Breast epithelium (tissue), 4 donors: ENCODE measurements around the gene PIK3IP1. TPM values are rescaled to one million over a fixed set of nuclear protein-coding genes. Genes with fewer than 3 reads are reported as not detected.

Experiments
- DNase-seq, 2 donors: peaks; one replicate each; pipeline ENCODE4 v3.0.0-alpha.2; 2019; ENCODE audit warnings: low spot score in 2 of 2
- H3K27ac ChIP-seq, 2 donors: fragments of 200-600 bp; sonication (generic) in 1 of 2; one replicate each; pipeline ENCODE4 v1.5.1; 2016 to 2019; ENCODE audit warnings: mild to moderate bottlenecking in 1 of 2
- H3K27me3 ChIP-seq, 2 donors: fragments of 200-600 bp; sonication (generic) in 1 of 2; one replicate each; pipeline versions ENCODE4 v1.5.1 to v1.6.0; 2017 to 2019; ENCODE audit warnings: control low read depth in 1 of 2, mild to moderate bottlenecking in 1 of 2
- H3K36me3 ChIP-seq: fragments of 200-600 bp; one replicate; pipeline ENCODE4 v1.5.1; 2019
- H3K4me1 ChIP-seq, 2 donors: fragments of 200-600 bp; sonication (generic); one replicate each; pipeline ENCODE4 v1.5.1; 2016 to 2019; ENCODE audit warnings: control low read depth in 1 of 2
- H3K4me3 ChIP-seq, 3 donors: fragments of 200-600 bp; sonication (generic); 1 replicate in 2 of 3; 2 replicates in 1 of 3; pipeline ENCODE4 v1.5.1; 2016 to 2019; ENCODE audit warnings: mild to moderate bottlenecking in 3 of 3, moderate library complexity in 2 of 3
- H3K9me3 ChIP-seq, 2 donors: fragments of 200-600 bp; sonication (generic) in 1 of 2; one replicate each; pipeline ENCODE4 v1.5.1; 2016 to 2019; ENCODE audit warnings: control low read depth in 1 of 2
- POLR2A ChIP-seq: fragments of 450-650 bp; IDR thresholded peaks from one replicate; pipeline ENCODE4 v1.6.1; 2016; ENCODE audit warnings: antibody characterized with exemption, mild to moderate bottlenecking, moderate library complexity
- POLR2AphosphoS5 ChIP-seq, 3 donors: sonication (generic); formaldehyde crosslinking; IDR thresholded peaks; one replicate each; pipeline ENCODE4 v1.6.1; 2017; ENCODE audit warnings: antibody characterized with exemption in 3 of 3
- intact Hi-C: fragments of 100-400 bp; cut with DNase I; formaldehyde crosslinking; loops from one replicate; pipeline ENCODE4 v1.15.1; 2023; ENCODE audit warnings: low total_unique reads
- total RNA-seq, 3 donors: library from RNA; depleted of rRNA; stranded (reverse); fragments of >200 nt; gene quantifications; one replicate each; pipeline ENCODE4 v1.1.0, GENCODE V29; 2016
- TF ChIP-seq, protein P1 (sequence below), 3 donors: fragments of 450-650 bp; IDR thresholded peaks; one replicate each; pipeline ENCODE4 v1.5.1; 2016 to 2017; ENCODE audit warnings: antibody characterized with exemption in 3 of 3, mild to moderate bottlenecking in 3 of 3, moderate library complexity in 3 of 3

PIK3IP1 gene
- total RNA-seq, 3 donors from 2014 or later: 43.3 to 109 (median 72.5) TPM

DNA sequence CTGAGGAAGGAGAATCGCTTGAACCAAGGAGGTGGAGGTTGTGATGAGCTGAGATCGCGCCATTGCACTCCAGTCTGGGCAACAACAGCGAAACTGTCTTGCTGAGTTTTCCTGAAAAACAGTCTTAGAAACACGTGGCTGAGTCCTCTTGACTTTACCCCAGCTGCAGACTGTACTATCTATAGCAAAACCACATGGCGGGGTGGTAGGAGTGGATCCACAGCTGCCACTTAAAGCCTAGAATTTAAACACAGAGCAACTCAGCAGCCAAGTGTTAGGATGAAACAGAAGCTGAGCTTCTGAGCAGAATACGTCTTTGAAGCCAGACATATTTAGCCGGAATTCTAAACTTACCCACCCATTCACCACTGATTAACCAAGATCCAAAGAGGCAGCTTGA lies 39.7 kb upstream of the PIK3IP1 start:
- Histone ChIP-seq H3K4me1 (no peaks in the 10 kb centered on the region), H3K27ac (no peak overlapping the region), H3K4me3 (no peak overlapping the region), H3K9me3 (no peaks in the 10 kb centered on the region), H3K36me3 (no peaks in the 10 kb centered on the region), H3K27me3 (no peaks in the 10 kb centered on the region)
- intact Hi-C loops: no loop called here
- DNase-seq: no peak
- TF ChIP-seq POLR2AphosphoS5 (IDR thresholded peaks at IDR 0.05) (no peak), POLR2A (no peak)
- TF ChIP-seq, protein P1, sequence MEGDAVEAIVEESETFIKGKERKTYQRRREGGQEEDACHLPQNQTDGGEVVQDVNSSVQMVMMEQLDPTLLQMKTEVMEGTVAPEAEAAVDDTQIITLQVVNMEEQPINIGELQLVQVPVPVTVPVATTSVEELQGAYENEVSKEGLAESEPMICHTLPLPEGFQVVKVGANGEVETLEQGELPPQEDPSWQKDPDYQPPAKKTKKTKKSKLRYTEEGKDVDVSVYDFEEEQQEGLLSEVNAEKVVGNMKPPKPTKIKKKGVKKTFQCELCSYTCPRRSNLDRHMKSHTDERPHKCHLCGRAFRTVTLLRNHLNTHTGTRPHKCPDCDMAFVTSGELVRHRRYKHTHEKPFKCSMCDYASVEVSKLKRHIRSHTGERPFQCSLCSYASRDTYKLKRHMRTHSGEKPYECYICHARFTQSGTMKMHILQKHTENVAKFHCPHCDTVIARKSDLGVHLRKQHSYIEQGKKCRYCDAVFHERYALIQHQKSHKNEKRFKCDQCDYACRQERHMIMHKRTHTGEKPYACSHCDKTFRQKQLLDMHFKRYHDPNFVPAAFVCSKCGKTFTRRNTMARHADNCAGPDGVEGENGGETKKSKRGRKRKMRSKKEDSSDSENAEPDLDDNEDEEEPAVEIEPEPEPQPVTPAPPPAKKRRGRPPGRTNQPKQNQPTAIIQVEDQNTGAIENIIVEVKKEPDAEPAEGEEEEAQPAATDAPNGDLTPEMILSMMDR (IDR thresholded peaks at IDR 0.05): no peak

GRCh38 chr22:31329453-31330215 lies 37.3 kb upstream of the PIK3IP1 start:
- no peaks in the 10 kb centered on the region for H3K27me3 ChIP-seq
- H3K9me3 ChIP-seq: no peaks in the 10 kb centered on the region
- no peak for DNase-seq
- no peak overlapping the region for H3K4me3 ChIP-seq
- intact Hi-C loops: no loop called here
- peak overlapping the region; percentile 26 to 55 for H3K27ac ChIP-seq
- TF ChIP-seq POLR2A (no peak), POLR2AphosphoS5 (IDR thresholded peaks at IDR 0.05) (no peak)
- TF ChIP-seq, protein P1 (IDR thresholded peaks at IDR 0.05): no peak
- H3K4me1 ChIP-seq: no peaks in the 10 kb centered on the region
- H3K36me3 ChIP-seq: no peaks in the 10 kb centered on the region

- Histone ChIP-seq H3K27me3 (no peaks in the 10 kb centered on the region), H3K27ac (peak overlapping the region; percentile 26 to 32), H3K4me3 (no peak overlapping the region), H3K9me3 (no peaks in the 10 kb centered on the region), H3K36me3 (no peaks in the 10 kb centered on the region), H3K4me1 (no peaks in the 10 kb centered on the region)
- peak in 1 of 2 donors; percentile 38 for DNase-seq
- intact Hi-C loops: no loop called here
- TF ChIP-seq POLR2AphosphoS5 (IDR thresholded peaks at IDR 0.05): no peak
- TF ChIP-seq, protein P1 (IDR thresholded peaks at IDR 0.05): no peak
- TF ChIP-seq POLR2A: no peak
These were observed 36.7 kb upstream of the PIK3IP1 start for GRCh38 chr22:31329029-31329428.

- Histone ChIP-seq H3K27me3 (no peaks in the 10 kb centered on the region), H3K27ac (peak overlapping the region in 1 of 2 donors; percentile 32), H3K4me3 (no peak overlapping the region), H3K4me1 (no peaks in the 10 kb centered on the region), H3K9me3 (no peaks in the 10 kb centered on the region), H3K36me3 (no peaks in the 10 kb centered on the region)
- no peak for TF ChIP-seq POLR2A
- TF ChIP-seq, protein P1 (IDR thresholded peaks at IDR 0.05): no peak
- TF ChIP-seq POLR2AphosphoS5 (IDR thresholded peaks at IDR 0.05): no peak
- DNase-seq: no peak
- intact Hi-C loops: no loop called here
These were observed 36.3 kb upstream of the PIK3IP1 start for GRCh38 chr22:31328544-31328960.

- Histone ChIP-seq H3K27ac (peak overlapping the region in 1 of 2 donors; percentile 32), H3K9me3 (no peaks in the 10 kb centered on the region), H3K27me3 (no peaks in the 10 kb centered on the region), H3K4me3 (no peak overlapping the region), H3K4me1 (no peaks in the 10 kb centered on the region), H3K36me3 (no peaks in the 10 kb centered on the region)
- no peak for DNase-seq
- TF ChIP-seq POLR2A (no peak), POLR2AphosphoS5 (IDR thresholded peaks at IDR 0.05) (no peak)
- TF ChIP-seq, protein P1 (IDR thresholded peaks at IDR 0.05): no peak
- intact Hi-C loops: no loop called here
These were observed 35.7 kb upstream of the PIK3IP1 start for GRCh38 chr22:31327806-31328543.
